Activated CD4-positive, alpha-beta T cell treated with anti-CD3 and anti-CD28 coated beads for 4 hours (primary cell): ENCODE data around the gene YAE1.

Source experiments
- DNase-seq, 2 donors: peaks; one replicate each; pipeline ENCODE4 v3.0.0-alpha.2; 2020

Gene YAE1

DNA sequence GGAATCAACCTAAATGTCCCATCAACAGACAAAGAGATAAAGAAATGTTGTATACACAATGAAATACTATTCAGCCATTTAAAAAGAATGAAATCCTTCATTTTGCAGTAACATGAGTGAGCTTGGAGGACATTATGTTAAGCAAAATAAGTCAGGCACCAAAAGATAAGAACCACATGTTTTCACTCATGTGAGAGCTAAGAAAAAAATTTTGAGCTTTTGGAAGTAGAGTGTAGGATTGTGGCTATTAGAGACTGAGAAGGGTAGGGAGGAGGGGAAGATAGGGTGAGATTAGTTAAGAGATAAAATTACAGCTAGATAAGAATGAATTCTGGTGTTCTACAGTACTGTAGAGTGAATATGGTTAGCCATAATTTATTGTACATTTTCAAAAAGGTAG is 8.3 kb upstream of the YAE1 start:
- DNase-seq: no peak

DNA sequence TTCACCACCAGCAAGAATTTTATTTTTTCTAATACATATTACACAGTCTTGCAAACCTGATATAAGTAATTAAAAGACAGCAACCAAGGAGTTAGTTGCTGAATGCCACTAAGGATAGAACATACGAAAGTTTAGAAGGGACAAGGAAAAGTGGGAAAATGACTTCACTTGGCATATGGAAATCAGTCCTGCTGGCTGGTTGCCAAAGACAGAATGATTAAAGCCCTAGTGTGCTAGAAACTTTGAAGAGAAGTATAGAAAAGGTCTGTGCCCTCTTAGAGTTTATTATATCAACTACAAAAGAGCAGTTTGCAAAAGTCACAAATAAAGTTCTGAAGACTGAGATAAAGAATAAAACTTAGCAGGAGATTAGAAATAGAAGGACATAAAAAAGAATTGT is 5.8 kb upstream of the YAE1 start:
- no peak for DNase-seq

DNA sequence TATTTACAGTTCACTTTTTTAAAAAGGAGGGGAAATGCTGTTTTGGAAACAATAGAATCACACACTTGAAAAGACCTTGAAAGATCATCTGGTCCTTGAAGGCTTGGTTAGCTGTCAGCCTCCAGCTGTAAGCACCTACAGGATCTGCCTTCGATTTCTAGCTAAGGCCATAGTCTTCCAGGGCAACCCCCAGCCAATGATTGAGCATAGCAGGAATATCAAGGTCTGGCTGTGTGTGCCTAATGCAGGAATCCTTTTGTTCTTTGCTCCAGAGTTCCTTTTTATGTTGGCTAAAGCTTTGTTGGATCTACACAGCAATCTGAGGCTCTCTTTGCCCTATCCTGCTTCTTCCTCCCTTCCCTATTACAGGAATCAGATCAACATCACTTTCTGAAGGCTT is 5.2 kb upstream of the YAE1 start:
- no peak for DNase-seq

DNA sequence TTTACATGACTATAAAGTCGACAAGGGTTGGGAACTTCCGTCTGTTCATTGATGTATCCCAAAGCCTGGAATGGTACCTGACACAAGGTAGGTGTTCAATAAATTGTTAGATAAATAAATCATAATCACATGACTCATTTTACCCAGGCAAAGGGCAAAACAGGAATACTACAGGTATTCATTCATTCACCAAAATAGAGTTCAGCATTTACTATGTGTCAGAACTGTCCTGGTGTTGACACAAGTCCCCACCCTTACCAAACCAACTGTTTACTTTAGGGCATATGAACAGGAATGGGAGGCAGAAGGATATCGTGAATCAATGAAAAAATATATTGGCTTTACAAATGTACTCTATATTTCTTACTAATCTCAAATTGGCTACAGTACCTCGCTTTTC is 666 bp upstream of the YAE1 start:
- no peak for DNase-seq

DNA sequence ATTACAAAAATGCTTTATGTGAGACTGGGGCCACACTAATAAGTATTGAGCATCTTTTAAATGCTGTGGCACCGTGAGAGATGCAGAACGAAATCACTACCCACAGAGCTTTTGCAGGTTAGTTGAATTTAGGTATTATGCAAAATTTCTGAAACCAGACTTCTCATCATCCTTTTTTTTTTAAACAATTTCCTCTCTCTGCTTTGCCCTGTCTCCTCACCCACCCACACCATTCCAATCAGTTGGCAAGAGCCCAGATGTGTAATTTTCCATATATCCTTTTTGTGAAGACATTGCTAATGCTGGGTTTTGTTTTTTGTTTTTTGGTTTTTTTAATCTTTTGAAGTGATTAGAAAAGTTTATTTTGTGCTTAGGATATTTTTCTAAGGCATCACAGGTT is 1.1 kb downstream of the YAE1 start:
- DNase-seq: no peak

DNA sequence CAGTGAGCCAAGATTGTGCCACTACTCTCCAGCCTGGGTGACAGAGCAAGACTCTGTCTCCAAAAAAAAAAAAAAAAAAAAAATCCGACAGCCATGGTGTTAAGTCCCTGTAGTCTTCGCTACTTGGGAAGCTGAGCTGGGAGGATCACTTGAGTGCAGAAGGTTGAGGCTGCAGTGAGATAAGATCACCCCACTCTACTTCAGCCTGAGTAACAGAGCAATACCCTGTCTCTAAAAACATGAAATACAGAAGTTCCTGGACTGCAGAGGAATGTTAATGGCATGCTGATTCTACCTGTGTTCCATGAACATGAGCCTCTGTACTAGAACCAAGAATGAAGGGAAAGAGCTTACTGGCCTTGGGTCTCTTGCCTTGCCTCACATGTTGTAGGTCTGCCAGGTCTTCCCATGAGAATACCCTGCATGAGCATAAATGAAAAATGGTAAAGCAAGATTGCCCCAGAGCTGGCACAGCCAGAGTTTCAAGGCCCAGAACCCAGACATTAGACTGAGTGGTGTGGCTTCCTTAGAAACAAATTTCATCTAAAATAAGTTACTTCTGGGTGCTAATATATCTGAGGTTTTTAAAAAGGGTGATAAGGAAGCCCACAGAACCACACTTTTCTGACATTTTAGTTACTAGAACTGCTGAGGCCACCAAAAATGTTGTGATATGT is 8.6 kb downstream of the YAE1 start:
- DNase-seq: no peak

DNA sequence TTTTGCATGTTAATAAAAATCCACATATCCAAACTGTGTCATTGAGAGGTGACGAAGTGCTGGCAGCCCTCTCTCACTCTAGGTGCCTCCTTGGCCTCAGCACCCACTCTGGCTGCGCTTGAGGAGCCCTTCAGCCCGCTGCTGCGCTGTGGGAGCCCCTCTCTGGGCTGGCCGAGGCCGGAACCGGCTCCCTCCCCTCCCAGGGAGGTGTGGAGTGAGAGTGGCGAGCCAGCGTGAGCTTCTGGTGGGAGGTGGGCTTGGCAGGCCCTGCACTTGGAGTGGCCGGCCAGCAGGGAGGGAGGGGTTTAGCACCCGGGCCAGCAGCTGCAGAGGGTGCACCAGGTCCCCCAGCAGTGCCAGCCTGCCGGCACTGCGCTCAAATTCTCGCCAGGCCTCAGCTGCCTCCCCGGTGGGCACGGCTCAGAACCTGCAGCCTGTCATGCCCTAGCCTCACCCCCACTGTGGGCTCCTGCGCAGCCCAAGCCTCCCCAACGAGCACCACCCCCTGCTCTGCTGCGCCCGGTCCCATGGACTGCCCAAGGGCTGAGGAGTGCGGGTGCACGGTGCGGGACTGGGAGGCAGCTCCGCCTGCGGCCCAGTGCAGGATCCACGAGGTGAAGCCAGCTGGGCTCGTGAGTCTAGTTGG is 11.1 kb downstream of the YAE1 start:
- no peak for DNase-seq

DNA sequence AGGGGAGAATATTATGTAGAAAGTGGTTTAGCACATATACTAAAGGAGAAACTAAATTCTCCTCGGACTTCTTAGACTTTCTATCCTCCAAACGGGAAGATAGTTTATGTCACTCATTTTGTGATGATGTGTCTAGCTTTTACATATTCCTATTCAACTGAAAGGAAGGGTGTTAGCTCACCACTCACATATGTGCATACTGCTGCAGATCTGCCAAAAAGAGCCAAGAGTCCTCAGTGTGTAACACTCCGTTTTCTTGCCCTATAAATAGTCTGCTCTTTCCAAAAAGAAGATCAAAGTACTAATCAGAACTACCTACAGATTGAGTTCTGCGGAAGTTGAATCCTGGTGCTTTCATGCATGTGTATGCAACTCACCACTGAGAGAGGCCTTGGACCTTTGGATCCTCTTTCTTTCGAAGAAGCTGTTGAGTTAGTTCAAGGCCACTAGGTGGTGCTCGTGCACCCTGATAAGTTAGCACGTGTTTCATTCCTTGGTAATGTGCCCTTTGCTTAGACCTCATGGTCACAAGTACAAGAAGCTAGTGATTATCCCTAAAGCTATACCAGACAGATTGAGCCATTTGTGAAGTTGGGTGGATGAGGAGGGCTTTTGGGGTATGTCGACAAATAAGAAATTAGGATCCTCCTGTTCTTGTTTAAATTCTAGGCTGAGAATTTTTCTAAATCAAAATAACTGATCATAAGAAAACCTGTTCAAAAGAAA is 14.1 kb downstream of the YAE1 start:
- DNase-seq: peak; percentile 75 to 79

DNA sequence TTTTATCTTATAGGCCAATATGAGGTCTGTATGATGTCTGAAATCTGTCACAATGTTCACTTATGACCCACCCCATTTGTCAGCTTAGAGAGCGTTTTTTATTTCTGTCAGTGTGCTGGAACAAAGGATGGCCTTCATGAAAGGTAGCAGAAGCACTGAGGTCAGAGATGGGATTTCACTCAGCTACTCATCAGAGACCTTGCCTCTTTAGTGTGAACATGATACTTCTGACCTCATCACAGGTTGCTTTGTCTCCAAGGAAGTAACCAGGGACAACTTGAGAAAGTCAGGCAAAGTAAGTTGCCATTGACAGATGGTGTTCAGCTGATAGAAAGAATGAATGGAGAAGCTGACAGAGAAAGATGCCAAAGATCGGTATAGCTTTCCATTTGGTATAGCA is 16.3 kb downstream of the YAE1 start:
- DNase-seq: no peak

DNA sequence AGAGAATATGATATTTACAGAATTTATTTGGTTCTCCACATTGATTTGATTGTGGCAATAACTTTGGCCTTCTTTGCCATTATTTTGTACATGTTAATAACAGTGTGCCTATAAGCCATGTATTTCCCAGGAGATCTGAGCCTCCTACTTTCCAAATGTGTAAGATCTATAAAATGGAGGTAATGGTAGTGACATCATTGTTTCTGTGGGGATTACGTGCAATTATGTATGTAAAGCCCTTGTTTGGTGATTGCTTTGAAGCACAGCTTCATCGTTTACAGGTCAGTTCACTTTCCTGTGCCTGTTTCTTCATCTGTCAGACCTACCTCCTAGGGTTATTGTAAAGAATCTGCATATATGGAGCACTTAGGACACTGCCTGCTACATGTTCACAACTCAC is 17.3 kb downstream of the YAE1 start:
- DNase-seq: no peak

DNA sequence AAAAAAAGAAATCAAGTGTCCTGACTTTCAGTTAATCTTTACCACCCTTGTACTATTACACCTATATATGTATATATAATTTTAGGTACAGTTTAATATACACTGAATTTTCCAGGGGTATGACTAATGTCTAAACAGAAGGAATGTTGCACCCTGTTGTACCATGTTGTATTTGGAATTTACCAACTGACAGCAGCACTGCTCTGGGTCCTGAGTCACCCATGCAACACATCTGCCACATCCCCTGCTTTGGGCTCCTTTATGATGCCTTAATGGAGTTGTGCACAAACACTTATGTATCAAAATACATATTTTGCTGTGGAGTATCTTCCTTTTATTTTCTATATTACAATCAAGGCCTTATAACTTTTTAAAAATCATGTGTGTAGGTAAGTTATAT is 21.2 kb downstream of the YAE1 start:
- no peak for DNase-seq

DNA sequence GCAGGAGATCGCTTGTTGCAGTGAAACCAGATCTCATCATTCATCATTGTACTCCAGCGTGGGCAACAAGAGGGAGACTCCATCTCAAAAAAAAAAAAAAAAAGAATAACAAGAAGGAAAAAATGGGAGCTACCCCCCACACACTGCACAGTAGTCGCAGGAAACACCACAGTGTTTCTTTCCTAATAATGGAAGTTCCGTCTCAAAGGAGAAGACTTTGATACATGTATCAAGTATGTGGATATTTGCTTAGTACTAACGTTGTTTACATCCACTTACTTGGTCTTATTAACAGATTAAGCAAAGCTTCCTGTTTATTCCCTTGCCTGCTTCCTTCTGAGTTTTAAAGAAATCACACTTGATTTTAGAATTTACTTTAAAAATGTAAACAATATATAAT is 22.2 kb downstream of the YAE1 start:
- DNase-seq: no peak

DNA sequence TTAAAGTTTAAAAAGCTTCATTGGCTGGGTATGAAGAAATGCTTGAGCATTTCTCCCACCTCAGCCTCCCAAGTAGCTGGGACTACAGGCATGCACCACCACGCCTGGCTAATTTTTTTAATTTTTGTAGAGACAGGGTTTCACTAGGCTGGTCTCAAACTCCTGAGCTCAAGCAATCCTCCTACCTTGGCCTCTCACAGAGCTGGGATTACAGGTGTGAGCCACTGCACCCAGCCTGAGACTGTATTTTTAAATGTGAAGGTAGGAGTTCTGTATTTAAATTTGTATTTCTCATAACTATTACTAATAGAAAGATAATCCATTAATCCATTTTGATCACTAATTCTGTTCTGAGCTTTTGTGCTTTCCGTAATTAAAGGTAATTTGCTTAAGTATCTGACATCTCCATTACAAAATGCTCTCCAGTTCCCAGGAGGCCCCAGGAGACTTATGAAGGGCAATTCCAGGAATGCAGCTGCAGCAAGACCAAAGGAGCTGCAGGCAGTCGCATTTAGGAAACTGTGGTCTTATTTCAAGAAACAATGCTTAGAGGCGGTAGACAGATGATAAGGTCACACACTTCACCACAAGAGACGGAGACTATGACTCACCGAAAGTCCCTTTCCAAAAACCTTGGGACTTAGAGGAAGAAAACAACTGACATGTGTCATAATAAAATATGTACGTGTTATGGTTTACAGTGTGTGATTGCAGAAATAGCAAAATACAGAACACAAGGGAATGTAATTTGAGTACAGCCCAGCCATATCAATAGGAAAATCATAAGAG is 23.3 kb downstream of the YAE1 start:
- peak; percentile 69 to 72 for DNase-seq

DNA sequence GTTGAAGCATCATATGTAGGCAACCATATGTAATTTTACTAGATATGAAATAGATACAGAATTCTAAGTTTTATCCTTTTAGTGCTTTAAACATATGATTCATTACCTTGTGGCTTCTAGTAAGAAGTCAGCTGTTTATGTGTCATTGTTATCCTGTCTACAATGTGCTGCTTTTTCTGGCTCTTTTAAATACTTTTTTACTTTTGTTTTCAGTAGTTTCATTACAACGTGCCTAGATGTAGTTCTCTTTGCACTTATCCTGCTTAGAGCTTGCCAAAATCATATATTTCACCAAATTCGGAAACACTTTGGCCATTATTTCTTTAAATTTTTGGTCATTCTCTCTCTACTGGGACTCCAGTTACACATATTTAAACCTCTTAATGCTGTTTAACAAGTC is 26.4 kb downstream of the YAE1 start:
- DNase-seq: no peak

DNA sequence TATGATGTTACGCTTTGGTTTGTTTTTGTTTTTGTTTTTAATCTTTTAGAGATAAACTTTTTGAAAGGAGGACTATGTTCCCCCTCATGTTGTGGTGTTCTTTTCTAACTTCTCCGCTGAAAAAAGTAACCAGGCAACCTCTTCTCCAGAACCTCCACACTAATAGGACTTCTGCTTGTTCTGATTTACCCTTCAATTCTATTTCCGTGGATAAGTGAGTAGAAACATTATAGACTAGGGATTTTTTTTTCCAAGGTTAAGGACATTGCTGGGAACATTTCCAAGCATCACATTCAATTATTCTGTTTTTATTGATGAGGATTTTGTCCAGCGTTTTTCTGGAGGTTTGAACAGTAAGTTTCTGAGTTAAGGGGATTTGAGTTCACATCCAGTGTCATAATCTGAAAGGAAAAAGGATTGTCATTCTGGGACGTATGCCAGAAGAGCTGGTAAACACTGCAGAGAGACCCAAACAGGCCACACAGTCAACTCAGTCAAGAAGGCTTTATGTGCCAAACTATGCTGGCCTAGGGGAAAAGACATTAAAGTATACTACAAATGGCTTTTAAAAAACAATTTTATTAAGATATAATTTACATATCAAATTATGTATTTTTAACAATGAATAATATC is 28.9 kb downstream of the YAE1 start:
- DNase-seq: no peak

DNA sequence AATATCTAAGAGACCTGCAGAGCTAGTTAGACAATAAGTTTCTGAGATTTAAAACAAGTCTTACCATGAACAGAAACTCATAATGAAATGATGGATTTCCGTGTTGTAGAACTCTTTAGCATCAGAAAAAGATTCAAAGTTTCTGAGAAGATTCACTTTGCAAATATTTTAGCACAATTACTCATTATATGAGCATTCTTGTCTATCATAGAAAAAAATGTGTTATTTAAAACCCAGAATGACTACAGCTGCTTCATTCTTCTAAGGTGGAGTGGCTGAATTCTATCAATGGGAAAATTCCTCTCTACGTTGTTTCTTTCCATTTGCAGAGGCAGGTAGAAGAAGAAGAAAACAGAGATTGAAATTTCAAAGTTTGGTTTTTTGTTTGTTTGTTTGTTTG is 36.1 kb downstream of the YAE1 start:
- no peak for DNase-seq

DNA sequence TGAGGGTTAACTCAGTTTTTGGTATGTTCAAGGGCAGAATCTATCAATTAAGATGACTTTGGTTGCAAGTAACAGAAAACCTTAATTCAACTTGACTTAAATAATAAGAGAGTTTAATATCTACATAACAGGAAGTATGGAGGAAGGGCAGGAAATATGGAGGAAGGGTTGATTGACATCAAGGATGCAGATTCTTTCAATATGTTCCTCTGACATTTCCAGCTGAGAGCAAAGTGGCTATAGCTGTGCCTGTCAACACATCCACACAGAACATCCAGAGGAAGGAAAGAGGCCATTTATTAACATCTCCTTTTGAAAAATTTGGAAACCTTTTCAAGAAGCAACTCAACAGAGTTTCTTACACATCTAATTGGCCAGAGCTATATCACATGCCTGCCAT is 37.7 kb downstream of the YAE1 start:
- DNase-seq: no peak

DNA sequence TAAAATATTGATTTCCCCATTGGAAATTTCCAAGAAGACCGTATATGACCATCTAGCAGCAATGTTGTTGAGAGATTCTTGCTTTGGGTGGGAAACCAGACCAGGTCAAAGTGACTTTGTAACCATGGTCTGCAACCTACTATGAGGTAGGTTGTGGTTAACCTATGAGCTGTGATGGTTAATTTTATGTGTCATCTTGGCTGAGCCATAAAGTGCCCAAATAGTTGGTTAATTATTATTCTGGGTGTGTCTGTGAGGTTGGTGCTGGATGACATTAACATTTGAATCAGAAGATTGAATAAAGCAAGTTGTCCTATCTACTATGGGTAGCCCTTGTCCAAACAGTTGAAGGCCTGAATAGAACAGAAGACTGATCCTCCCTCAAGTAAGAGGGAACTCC is 38.9 kb downstream of the YAE1 start:
- no peak for DNase-seq

DNA sequence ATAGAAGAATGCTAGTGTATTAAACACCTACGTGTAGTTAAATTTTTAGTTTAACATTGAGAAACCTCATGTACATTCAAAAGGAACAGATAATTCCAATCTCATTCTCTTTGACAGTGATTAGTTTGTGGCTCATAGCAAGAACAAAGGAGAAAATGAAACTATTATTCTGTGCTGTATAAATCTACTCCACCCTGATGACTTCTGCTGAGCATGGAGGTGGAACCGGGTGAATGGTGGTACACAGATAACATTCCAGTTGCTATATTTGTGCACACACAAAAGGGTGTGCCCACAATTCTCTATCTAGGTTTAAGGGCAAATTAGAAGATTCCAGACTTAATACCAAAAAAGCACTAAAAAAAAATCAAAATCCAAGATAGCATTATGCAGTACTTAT is 40.1 kb downstream of the YAE1 start:
- DNase-seq: no peak

DNA sequence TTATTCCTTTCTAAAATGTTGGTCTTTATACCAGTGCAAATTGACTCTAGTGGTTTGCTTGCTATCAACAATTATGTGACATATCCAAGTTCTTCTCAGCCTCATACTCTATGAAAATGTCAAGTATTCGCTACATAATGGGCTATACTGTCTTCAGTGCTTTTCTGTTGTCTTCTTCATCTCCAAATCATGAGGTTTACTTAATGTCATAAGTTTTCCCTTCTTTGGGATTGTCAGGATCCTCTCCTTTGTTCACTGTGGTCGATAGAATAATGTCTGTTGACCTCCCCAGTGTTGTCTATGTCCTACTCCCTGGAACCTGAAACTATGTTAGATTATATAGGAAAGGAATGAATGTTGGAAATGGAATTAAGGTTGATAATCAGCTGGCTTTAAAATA is 40.7 kb downstream of the YAE1 start:
- no peak for DNase-seq

DNA sequence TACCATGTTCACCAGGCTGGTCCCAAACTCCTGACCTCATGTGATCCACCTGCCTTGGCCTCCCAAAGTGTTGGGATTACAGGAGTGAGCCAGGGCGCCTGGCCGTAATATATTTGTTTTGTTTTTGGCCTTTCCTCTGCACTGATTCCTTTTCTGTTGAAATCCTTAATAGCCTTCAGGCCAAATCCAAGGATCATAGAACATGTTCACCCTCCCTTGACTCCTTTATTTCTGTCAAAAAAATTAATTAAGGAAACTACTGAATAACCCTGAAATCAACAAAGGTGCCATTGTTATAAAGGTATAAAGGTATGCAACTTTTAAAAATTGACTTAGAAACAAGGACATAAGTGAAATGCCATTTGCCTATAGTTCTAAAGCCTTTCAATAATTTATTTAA is 41.7 kb downstream of the YAE1 start:
- no peak for DNase-seq

DNA sequence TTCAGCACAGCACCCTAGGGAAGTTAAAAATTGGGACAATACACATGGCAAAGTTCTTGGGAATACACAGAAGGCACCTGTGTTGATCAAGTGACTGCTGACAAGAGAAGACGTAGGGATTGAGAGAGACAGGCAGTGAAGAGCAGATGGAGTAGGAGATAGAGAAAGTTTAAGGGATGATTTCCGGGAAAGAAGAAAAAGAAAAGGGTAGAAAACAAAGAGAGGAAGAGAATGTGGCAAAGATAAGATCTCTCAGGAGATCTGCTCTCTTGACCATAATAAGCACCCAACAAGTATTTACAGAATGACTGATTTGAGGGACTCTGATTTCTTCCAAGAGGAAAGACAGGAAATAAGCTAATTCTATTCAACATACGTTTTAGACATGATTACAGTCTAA is 42.1 kb downstream of the YAE1 start:
- no peak for DNase-seq
